Mononuclear cell (primary cell): Measurements from ENCODE around the gene EFTUD2. TPM values are rescaled to one million over a fixed set of nuclear protein-coding genes. Genes with fewer than 3 reads are reported as not detected.

Experiments
- H3K27me3 ChIP-seq: 2 replicates; pipeline ENCODE4 v1.6.0; 2011; ENCODE audit warnings: low read length, control low read depth; ENCODE audit not compliant: insufficient read depth
- H3K4me1 ChIP-seq: 2 replicates; pipeline ENCODE4 v1.5.1; 2011; ENCODE audit warnings: mild to moderate bottlenecking, low read length, control low read depth; ENCODE audit not compliant: insufficient read depth
- H3K4me3 ChIP-seq: 2 replicates; pipeline ENCODE4 v1.5.1; 2011; ENCODE audit warnings: mild to moderate bottlenecking, low read length, moderate library complexity
- H3K9me3 ChIP-seq: 2 replicates; pipeline ENCODE4 v1.5.1; 2011; ENCODE audit warnings: low read depth, mild to moderate bottlenecking, control low read depth, low read length
- total RNA-seq: library from RNA; depleted of rRNA; stranded (reverse); fragments of >200 nt; gene quantifications from one replicate; pipeline ENCODE4 v1.2.3, GENCODE V29; 2012

The EFTUD2 gene
- total RNA-seq, 1 donor = 132 TPM

DNA sequence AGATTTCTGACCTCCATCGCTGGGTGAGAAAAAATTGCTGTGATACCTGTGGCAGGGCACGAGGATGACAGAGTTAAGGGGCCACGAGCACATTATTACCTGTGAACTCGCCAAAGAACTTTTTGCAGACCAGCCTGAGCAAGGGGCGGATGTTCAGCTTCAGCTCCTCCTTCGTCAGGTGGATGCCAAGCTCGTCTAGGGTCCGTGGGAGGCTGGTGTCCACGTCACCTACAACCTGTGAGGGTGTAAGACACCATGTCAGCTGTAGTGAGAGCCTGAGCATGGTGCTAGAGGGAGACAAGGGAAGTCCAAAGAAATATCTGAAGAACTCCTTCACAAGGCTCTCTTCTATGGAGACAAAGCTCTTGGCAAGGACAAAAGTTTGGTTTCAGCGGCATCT, 34.4 kb downstream of the EFTUD2 start:
- Histone ChIP-seq H3K9me3 (no peaks in the 10 kb centered on the region), H3K4me3 (no peak overlapping the region), H3K4me1 (no peaks in the 10 kb centered on the region), H3K27me3 (no peaks in the 10 kb centered on the region)

DNA sequence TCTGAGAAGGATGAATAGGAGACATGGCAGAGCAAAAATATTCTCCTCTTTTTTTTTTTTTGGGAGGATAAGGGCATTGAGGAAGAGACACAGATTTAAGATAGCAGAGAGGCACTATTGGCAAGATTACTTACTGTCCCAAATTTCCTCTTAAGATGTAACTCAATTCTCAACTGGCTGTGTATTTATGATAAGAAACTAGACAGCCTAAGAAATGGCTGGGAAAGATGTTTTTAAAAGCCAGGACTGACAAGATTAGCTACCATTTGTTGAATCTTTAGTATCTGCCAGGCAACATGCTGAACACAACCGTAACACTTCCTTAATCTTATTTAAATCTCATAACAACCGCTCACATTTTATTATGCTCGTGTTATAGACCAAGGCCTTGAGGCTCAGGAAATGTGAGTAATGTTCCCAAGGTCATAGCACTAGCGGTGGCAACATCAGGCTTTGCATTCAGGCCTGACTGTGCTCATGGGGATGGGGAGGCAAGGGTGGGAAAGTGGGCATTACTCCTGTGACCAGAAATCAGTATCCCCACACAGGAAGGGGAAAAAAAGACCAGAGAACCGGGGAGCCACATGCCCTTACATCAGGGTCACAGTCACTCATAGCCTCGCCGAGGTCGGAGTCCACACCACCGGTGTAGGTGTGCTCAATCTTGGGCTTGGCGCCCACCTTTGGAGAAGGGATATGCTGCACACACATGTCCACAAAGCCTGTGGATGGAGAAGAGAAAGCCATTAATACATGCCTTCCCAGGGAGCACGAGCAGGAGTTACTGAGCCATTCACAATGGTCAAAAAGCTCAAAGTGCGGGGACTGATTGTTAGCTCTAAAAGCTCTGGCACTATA, 36.0 kb downstream of the EFTUD2 start:
- Histone ChIP-seq H3K4me1 (no peaks in the 10 kb centered on the region), H3K27me3 (no peaks in the 10 kb centered on the region), H3K4me3 (no peak overlapping the region), H3K9me3 (no peaks in the 10 kb centered on the region)

DNA sequence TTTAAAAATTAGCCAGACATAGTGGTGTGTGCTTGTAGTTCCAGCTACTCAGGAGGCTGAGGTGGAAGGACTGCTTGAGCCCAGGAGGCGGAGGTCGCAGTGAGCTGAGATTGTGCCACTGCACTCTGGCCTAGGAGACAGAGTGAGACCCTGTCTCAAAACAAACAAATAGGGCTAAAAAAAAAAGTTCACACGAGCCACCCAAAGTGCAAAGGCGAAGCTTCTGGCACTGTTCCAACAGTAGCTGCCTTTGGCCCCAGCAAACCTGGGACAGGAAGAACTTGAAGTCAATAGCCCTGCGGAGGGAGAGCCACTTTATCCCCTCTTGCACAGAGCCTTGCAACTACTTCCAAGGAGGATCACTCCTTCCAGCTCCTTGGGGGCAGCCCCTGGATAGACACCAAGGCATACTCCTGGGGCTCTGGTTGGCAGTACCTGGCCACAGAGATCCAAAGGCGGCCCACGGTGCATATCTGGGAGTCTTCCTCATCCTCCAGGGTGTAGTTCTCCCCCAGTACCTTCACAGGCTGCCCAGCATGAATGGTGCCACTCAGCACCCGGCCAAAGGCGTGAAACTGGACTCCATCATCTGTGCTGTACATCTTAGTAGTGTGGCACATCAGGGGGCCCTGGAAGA, 36.8 kb downstream of the EFTUD2 start:
- H3K4me1 ChIP-seq = no peaks in the 10 kb centered on the region
- H3K27me3 ChIP-seq = no peaks in the 10 kb centered on the region
- no peaks in the 10 kb centered on the region for H3K9me3 ChIP-seq
- H3K4me3 ChIP-seq = no peak overlapping the region

DNA sequence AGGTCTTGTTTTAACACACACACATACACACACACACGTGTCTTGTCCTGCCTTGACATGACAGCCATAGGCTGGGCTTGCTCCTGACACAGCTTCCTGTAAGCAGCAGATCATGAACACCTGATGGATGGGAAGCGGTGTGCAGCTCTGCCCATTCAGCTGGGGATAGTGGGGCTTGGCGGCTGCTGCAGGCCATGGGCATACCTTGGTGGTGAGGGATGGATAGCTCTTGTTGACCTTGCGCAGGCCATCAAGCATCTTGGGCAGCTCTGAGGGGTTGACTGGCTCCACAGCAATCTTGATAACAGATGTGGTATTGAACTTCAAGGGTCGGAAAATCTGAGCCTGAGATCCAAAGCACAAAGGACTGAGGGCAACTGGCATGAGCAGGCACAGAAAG, 39.5 kb downstream of the EFTUD2 start:
- H3K27me3 ChIP-seq = no peaks in the 10 kb centered on the region
- H3K9me3 ChIP-seq = no peaks in the 10 kb centered on the region
- H3K4me1 ChIP-seq = no peaks in the 10 kb centered on the region
- no peak overlapping the region for H3K4me3 ChIP-seq

DNA sequence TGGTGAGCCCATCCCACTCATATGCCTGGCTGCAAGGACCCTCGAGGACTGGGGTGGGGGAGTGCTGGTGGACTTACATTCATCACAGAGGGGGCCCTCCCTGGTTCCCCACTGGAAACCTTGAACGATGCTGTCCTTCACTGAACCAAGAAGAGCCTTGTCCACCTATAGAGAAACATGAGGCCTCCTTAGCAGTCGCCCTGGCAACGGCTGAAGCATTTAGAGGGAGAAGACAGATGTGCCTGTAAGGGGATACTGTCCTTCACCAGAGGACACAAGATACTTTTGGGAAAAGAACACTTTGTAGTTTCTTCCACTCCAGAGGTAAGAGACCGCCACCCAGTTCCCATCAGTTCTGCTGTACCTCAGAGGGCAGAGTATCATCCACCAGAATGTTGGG, 45.1 kb downstream of the EFTUD2 start:
- Histone ChIP-seq H3K4me3 (no peak overlapping the region), H3K9me3 (no peaks in the 10 kb centered on the region), H3K4me1 (no peaks in the 10 kb centered on the region), H3K27me3 (no peaks in the 10 kb centered on the region)

DNA sequence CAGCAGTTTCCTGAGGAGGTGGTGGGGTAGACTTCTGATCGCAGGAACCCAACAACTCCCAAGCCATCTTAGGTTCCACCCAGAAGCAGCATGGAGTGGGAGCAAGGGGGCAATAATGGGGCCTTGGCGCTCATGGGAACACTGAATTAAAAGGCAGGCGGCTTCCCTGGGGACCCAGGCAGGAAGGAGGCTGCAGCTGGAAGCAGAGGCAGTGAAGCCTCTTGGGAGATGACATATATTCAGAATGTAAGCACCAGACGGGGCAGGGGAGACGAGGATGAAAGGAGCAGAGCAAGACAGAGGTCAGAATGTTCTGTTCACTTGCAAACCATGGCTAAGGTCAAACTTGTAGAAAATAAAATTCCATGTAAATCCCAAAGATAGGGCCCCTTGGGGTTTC, 48.6 kb downstream of the EFTUD2 start:
- no peaks in the 10 kb centered on the region for H3K27me3 ChIP-seq

DNA sequence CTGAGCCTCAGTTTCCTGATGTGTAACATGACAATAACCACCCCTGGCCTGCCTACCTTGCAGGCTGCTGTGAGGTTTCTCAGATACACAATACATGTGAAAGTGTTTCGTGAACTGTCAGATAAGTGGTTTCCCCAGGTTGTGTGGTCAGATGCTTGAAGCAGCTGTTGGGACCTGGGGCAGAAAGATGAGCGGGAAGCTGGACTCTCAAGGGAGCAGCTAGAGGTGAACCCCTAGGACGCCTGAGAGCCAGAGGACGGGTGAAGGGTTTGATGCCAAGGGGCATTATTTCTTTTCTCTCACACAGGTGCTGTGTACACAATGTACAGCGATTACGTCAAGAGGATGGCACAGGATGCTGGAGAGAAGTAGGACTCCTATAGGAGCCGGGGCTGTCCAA, 49.2 kb downstream of the EFTUD2 start:
- H3K9me3 ChIP-seq = no peaks in the 10 kb centered on the region
- no peak overlapping the region for H3K4me3 ChIP-seq
- no peaks in the 10 kb centered on the region for H3K27me3 ChIP-seq
- no peaks in the 10 kb centered on the region for H3K4me1 ChIP-seq

More for the DNA sequence above, 48.6 kb downstream of the EFTUD2 start:
- Histone ChIP-seq H3K4me1 (no peaks in the 10 kb centered on the region), H3K4me3 (no peak overlapping the region), H3K9me3 (no peaks in the 10 kb centered on the region)

DNA sequence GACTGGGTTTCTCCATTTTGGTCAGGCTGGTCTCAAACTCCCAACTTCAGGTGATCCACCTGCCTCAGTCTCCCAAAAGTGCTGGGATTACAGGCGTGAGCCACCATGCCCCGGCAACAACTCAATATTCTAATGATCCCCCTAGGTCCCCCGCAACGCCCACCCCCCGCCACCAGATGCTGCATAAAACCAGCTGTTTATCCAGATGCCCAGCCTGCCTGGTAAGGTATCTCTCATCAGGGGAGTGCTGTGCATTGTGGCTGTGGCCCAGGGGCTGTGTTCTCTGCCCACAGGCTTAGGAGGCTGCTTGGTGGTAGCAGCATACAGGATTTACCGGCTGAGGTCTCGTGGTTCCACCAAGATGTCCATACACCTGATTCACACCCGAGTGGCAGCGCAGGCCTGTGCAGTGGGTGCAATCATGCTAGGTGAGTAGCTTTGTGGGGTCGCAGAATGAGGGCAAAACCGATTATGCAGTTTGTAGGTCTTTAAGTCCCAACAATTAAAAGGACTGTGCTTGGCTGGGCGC, 50.2 kb downstream of the EFTUD2 start:
- H3K4me3 ChIP-seq = no peak overlapping the region
- H3K27me3 ChIP-seq = no peaks in the 10 kb centered on the region
- H3K9me3 ChIP-seq = no peaks in the 10 kb centered on the region
- H3K4me1 ChIP-seq = no peaks in the 10 kb centered on the region

DNA sequence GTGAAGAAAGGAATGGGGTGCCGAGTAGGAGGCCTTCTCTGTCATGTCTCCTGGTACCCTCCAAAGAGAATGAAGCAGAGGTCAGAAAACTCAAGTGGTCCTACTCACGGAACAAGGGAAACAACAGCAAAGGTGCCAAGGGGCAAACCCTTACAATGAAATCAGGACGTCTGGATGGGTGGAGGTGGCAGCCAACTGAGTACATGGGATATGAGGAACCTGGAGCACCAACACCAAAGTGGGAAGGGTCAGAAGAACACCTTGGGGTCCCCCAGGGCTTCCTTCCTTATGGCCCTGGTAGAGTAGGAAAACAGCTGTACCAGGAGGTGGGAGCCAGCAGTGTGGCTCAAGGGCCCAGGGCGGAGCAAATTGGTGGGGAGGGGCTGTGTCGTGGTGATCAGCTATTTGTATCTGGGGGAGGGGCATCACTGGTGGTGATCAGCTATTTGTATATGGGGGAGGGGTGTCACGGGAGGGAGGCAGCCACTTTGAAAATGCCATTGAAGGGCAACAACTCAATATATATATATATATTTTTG, 50.9 kb downstream of the EFTUD2 start:
- no peaks in the 10 kb centered on the region for H3K9me3 ChIP-seq

DNA sequence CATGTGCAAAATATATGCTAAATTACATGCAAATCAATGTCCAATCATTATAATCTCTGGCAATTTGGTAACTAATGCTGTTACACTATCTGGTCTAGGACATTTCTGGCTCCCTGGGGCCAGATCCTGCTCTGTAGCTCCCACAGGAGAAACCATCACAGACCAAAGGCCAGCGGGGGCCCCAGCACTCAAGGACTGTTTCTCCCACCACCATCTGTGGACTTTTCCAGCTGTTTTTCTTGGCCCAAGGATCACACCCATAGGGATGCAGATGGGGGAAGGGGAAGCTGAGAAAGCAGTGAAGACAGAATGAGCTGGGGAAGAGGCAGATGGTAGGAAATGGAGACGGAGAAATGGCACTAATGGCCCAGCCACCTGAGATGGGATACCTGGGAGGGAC, 51.7 kb downstream of the EFTUD2 start, which contains the start of gene HIGD1B:
HIGD1B (plus strand) TSS at position 298 of the 400 bp plus-strand sequence. CDS start 270 bp downstream, outside the sequence.
- no peaks in the 10 kb centered on the region for H3K27me3 ChIP-seq
- H3K4me1 ChIP-seq = no peaks in the 10 kb centered on the region
- no peaks in the 10 kb centered on the region for H3K9me3 ChIP-seq
- no peak within 1 kb of the TSS for H3K4me3 ChIP-seq

More for the DNA sequence above, 50.9 kb downstream of the EFTUD2 start:
- Histone ChIP-seq H3K4me1 (no peaks in the 10 kb centered on the region), H3K4me3 (no peak overlapping the region), H3K27me3 (no peaks in the 10 kb centered on the region)

DNA sequence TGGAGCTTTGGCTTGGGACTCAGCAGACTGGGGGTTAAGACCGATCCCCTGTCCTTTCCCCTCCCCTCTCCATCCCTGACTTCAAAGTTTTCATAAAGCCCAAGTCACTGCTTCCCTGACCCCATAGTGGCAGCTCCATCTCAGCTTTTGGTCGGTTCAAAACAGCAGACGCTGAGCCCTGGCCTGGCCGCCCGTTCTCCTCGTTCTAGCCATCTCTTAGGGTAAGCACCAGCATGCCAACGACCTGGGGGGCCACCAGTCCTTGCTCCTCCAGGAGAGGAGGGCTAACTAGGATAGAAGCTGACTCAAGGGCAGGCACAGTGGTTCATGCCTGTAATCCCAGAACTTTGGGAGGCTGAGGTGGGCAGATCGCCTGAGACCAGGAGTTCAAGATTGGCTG, 53.0 kb downstream of the EFTUD2 start:
- no peaks in the 10 kb centered on the region for H3K9me3 ChIP-seq
- no peaks in the 10 kb centered on the region for H3K27me3 ChIP-seq

DNA sequence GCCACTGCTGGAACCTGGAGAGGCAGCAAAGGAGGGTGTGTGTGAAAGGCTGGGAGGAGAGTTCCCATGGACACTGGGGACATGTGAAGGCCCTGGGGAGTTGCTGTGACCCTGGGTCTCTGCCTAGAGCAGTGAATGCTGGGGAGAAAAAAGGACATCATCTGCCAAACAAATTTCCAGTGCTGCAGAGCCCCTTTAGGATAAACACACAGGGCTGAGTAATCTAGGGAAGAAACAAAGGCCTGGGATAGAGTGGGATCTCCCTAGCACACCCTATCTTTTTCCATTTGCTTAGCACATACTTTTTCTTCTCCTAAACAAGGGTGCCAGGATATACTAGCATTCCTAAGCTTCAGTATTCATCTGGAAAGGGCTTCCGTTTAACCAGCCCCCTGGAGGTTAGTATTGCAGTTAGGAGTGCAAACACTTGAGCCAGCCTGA, 54.8 kb downstream of the EFTUD2 start:
- H3K4me3 ChIP-seq = no peak overlapping the region
- no peaks in the 10 kb centered on the region for H3K9me3 ChIP-seq
- H3K4me1 ChIP-seq = no peaks in the 10 kb centered on the region
- H3K27me3 ChIP-seq = no peaks in the 10 kb centered on the region

More for the DNA sequence above, 53.0 kb downstream of the EFTUD2 start:
- H3K4me3 ChIP-seq = no peak overlapping the region
- H3K4me1 ChIP-seq = no peaks in the 10 kb centered on the region

DNA sequence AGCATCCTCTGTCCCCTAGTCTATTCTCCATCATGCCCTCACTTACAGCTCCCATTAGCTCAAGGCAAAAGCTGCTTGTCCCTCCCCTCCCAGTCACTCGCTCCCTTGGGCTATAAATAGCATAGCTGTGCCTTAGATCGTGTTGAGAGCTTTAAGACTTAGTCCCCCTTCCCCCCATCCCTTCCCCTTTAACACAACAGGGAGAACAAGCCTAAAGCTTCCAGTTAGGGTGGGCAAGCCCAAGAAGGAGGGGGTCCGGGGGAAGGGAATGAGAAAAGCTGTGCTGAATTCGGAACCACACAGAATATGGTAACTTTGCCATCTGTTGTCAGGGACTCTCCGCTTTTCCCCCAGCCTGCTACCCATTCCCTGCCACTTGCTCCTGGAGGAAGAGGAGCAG, 56.5 kb downstream of the EFTUD2 start:
- Histone ChIP-seq H3K9me3 (no peaks in the 10 kb centered on the region), H3K27me3 (no peaks in the 10 kb centered on the region), H3K4me1 (no peaks in the 10 kb centered on the region), H3K4me3 (no peak overlapping the region)

DNA sequence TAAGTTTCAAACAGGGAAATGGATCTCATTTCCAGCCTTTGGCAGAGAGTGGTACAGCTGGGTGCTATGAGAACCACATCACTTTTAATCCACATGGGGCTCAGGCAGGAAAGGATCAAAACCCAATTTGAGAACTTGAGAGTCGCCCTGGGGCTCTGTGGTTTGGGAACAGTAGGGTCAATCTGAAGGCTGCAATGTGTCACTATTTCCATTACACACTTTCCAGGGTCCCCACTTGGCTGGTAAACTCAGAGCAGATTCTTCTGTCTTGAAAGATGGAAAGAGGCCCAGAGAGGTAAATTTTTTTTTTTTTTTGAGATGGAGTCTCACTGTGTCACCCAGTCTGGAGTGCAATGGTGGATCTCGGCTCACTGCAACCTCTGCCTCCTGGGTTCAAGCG, 58.3 kb downstream of the EFTUD2 start:
- H3K27me3 ChIP-seq = no peaks in the 10 kb centered on the region
- no peak overlapping the region for H3K4me3 ChIP-seq
- no peaks in the 10 kb centered on the region for H3K4me1 ChIP-seq
- no peaks in the 10 kb centered on the region for H3K9me3 ChIP-seq

DNA sequence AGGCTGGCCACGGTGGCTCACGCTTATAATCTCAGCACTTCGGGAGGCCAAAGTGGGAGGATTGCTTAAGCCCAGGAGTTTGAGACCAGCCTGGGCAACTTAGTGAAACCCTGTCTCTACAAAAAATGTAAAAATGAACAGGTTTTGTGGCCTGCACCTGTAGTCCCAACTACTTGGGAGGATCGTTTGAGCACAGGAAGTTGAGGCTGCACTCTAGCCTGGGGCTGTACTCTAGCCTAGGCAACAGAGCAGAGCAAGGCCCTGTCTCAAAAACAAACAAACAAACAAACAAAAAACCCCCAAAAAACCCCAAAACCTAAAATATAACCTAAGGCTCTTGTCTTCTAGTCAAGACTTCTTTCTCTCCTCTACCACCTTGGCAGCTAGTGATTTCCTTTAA, 59.0 kb downstream of the EFTUD2 start:
- H3K4me3 ChIP-seq = no peak overlapping the region

More for the DNA sequence above, 59.0 kb downstream of the EFTUD2 start:
- no peaks in the 10 kb centered on the region for H3K4me1 ChIP-seq
- no peaks in the 10 kb centered on the region for H3K27me3 ChIP-seq
- H3K9me3 ChIP-seq = no peaks in the 10 kb centered on the region
